LNCAP (cell line): Measurements from ENCODE around the gene PRAC1.

Source experiments
- CTCF ChIP-seq: fragments of 450-650 bp; IDR thresholded peaks from 2 replicates; pipeline ENCODE4 v1.5.1; 2017; ENCODE audit warnings: mild to moderate bottlenecking

Gene PRAC1

GRCh38 chr17:48740537-48740936, 18.2 kb upstream of the PRAC1 start:
- TF ChIP-seq CTCF = no peak

GRCh38 chr17:48738803-48739526, 16.6 kb upstream of the PRAC1 start:
- no peak for TF ChIP-seq CTCF

GRCh38 chr17:48738424-48738802, 16.1 kb upstream of the PRAC1 start:
- no peak for TF ChIP-seq CTCF

- TF ChIP-seq CTCF = no peak
Measured at GRCh38 chr17:48737330-48738043, 15.2 kb upstream of the PRAC1 start.

- TF ChIP-seq CTCF = no peak
Measured at GRCh38 chr17:48735062-48735351, 12.7 kb upstream of the PRAC1 start.

- no peak for TF ChIP-seq CTCF
Measured at GRCh38 chr17:48734333-48735061, 12.2 kb upstream of the PRAC1 start.

GRCh38 chr17:48733632-48734328, 11.5 kb upstream of the PRAC1 start:
- no peak for TF ChIP-seq CTCF
